Glomerular visceral epithelial cell (primary cell): ENCODE data around the gene RHBDL3.
"Not testable (repeated sequence)": the region's sequence is repeated elsewhere in the genome, so short reads cannot be mapped to it uniquely, and the experiment has no call there.

Experiments used
- DNase-seq: peaks from one replicate; pipeline ENCODE4 v3.0.0-alpha.2; 2016; ENCODE audit errors: extremely low spot score

The RHBDL3 gene

DNA sequence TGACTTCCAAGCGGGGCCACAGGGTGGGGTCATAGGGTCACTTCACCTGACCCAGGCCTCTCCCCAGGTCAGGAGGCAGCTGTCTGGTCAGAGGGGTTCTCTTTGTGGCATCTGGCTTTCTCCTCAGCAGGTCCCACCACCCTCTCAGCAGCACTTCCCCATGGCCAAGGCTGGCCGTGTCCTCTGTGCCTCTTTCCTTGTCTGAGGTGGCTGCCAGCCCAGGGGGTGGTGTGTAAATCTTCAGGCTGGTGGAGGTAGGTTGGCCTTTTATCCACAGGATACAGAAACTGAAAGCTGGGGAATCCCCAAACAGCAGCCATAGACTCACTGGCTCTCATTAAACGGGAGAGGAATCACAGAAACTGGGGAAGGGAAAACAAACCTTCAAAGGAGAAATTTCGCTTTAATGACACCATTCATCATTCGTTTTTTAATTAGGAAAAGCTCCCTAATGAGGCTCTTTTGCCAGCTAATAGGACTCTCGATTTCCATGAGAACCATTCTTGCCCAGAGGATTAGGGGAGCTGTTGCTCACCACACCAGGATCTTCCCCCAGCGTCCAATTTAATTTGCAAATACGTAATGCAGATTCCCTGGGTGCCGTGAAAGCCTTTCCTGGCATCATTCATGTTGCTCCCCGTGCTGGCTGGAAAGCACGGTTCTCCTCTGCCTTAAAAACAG lies 58.3 kb downstream of the RHBDL3 start:
- DNase-seq: peak; percentile 72

DNA sequence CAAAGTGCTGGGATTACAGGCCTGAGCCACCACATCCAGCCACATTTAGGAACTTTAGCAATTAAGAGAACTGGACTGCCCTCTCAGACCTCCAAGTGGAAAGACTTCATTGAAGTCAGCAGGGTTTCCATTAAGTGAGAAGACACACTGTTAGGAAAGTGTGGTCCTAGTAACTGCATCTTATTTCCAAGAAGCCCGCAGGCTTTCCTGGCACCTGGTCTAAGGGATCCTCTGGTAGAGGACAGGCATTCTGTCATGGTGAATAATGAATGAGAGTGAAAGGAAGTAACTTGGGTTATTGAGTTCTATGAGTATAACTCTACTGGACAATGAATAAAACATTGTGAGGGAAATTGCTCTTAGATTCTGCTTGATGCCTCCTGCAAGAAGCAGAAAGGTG lies 62.3 kb downstream of the RHBDL3 start:
- no peak for DNase-seq

DNA sequence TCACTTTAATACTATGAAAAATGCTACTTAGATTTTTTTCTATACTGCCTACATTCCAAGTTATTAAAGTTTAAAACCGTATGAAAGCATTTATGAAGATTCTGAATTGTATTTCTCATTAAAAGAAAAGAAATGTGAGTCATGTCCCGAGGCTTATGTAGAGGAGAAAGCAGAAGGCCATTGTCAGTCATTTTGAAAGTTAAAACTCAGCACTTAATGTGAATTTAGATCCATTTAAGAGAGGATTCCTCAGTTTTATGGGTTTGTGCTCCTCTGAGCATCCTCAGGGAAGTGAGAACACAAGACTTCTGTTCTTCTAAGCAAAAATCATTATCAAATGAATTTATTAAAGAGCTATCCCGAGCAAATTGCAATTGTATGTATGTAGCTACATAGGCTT lies 64.5 kb downstream of the RHBDL3 start:
- DNase-seq: no peak

DNA sequence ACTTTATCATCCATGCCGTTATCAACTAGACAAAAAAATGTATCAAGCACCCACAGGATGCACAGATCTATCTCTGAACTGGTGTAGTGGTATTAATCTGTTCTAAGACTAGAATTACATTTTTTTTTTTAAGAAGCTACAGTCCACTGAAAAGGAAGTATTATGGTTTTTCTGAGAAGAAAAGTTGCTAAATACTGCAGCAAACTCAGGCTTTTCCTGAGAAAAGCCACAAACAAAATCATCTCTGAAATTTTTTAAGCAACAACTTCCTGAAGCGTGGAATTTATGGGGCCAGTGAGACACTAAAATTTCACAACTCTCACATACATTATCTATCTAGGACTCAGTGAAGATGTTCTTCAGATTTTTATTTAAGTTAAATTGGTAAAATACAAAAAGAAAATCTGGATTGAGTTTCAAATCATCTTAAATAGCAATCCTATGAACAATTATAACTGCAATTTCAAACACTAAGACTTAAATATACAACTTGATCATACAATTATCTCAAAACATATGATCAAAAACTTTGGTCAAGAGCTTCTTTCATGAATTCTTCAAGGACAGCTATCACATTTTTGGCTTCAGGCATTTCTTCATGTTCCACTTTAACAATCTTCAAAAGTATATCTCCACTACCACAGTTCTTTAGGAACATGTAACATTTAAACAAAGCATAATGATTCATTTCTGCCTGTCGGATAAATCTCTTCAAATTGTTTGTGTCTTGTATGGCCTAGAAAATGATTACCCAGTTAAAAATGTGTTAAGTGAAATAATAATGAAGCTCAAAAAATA lies 65.8 kb downstream of the RHBDL3 start:
- DNase-seq: no peak

DNA sequence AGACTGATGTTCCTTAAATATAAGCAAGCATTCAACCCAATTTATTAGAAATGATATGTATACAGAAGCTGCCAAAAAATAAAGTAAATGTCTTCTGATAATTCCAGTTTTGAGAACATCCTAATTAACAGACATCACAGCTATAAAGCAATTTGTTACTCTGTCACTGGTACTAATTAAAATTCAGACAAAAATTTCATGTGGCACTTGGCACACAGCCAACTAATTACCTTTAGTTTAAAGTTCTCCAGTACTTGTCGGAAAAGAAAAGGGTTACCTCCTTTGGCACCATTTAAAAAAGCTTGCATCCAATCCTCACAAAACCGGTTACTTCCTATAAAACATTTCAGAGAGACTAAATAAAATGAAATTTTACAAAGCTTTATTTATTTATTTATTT lies 67.6 kb downstream of the RHBDL3 start:
- DNase-seq: no peak

DNA sequence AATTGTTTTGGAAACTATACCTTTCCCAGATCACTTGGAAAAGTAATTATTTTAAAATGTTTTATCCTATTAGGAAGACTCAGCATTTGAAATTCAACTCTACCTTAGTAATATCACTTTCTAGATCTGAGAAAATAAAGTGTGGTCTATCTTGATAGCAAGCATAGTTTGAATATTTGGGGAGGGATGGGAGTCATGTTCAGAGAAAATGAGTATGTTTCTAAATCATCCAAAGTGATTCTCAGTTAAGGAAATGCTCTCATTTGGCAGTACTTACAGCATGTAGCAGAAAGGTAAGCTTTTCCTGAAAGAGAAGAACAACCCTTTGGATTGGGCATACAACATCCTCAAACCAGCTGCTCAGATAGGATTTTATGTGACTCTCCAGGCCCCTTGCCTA lies 69.4 kb downstream of the RHBDL3 start:
- DNase-seq: no peak

DNA sequence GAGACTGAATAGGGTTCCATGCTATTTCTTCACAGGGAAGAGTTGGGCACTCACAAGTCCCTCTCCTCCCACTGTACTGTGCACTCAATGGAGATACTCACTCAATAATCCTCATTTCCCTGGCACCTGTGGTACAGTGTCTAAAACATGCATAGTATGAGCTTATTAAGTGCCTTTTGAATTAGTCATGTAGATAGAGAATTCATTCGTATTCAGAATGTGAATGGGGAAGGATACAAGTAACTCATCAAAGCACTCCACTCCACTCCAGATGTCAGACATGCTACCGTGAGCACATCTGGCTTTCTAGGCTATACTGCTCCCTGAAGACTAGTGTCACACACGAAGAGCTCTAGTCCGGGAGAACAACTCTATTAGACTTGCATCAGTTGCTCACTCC lies 70.1 kb downstream of the RHBDL3 start:
- peak; percentile 38 for DNase-seq

DNA sequence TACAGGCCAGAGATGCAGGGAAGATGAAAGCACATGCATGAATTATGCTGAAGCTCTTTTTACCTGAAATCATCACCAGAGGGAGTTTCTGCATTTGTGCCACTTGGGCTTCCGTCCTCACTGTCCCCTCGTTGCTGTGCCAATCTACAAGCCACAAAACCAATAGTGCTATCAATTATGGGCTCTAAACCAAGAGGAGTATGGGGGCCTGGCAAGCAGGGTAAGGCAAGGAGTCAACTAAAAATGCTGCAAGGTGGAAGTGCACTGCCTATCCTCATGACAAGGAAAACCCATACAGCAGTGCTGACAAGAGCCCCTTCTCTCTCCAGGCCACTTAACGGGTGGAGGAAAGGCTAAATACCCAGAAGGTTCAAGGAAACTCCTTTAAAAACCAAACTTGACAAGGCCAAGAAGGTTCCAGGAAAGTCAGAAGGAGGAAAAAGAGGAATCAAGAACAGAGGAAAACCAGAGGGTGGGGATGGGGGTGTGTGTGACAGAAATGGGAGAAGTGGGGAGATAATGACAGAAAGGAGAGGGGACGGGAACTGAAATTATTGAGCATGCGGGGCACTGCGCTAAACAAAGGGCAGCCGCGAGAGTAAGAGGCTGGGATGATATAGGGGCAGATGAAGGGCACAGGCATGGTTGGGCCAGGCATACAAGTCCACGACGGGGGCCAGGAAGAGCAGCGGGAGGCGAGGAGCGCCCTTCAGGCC lies 75.7 kb downstream of the RHBDL3 start:
- peak; percentile 24 for DNase-seq

DNA sequence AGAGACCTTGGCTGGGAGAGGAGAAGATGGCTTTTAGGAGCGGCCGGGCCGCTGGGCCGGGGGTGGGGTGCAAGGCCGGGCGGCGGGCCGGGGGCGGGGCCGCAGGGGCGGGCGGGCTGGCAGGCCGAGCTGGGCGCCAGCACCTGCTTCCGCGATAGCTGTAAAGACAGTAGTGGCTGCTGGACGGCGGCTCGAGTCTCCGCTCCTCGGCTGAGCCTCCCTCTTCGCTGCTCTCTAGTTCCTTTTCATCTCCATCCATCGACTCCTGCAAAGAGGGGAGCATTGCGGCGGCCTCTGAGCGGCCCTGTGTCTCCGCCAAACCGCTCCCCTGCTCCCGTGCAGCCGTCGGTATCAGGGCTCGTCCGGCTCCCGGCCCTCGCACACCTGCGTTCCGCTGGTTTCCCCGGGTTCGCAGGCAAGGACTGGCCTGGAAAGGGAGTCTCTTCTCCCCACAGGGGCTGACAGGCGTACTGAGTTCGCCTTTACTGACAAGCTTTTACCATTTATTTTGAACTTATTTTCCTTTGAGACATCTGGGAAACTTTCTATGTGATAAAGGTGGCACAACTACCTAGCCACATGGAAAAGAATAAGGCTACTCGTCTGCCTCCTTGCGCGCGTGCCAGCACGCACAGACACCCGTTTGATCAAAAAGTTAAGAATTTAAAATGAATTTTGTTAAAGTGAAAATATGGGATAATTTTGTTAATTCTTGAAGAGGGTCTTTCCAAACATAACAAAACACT lies 76.4 kb downstream of the RHBDL3 start, which contains the start of gene C17orf75:
C17orf75 (minus strand) TSS at position 317 of the 746 bp plus-strand sequence; CDS start at position 283, 34 bp downstream.
- peak; percentile 77 for DNase-seq

DNA sequence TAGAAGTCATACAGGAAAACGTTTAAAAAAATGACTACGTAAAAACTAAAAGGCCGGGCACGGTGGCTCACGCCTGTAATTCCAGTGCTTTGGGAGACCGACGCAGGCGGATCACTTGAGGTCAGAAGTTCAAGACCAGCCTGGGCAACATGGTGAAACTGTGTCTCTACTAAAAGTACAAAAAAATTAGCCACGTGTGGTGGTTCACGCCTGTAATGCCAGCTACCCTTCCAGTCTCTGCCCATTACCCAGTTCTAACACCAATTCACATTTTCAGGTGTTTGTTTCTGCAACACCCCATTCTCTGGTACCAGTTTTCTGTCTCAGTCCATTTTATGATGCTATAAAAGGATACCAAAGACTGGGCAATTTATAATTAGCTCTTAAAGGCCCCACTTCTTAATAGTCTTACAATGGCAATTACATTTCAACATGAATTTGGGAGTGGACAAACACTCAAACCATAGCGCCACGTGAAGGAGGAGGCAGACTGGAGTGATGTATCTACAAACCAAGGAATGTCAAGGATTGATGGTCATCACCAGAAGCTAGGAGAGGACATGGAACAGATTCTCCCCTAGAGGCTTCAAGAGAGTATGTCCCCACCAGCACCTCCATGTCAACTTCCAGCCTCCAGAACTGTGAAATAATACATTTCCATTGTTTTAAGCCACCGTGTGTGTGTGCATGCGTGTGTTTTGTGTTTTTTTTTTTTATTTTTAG lies 77.1 kb downstream of the RHBDL3 start:
- no peak for DNase-seq

DNA sequence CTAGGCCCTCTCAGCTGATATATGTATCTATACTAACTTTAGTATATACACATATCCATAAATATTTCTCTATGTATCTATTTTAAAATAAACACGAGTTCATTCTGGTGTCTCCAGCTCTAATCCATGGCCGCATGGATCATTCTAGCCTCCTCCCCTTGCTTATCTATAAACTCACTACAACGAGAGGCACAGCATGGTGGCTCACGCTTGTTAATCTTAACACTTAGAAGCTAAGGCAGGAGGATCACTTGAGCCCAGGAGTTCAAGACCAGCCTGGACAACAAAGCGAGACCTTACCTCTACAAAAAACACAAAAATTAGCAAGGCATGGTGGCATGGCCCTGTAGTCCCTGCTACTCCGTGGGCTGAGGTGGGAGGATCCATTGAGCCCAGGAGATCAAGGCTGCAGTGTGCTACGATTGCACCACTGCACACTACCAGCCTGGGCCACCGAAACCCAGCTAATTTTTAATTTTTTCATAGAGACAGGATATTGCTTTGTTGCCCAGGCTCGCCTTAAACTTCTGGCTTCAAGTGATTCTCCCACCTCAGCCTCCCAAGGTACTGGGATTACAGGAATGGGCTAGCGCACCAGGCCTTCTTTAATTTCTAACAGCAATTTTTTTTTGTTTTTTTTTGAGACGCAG lies 80.4 kb downstream of the RHBDL3 start:
- no peak for DNase-seq

DNA sequence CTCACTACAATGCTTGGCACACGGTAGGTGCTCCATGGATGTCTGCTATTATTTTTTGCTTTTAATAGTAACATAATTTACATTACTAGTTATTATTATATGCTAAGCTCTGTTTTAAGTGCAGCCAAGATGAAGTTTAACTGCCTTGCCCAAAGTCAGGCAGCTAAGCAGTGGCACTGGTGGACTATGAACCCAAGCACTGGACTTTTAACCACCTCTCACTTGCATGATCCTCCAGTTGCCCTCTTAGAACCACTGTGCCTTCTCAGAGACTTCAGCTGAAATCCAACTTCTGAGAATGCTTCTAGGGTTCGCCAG lies 82.8 kb downstream of the RHBDL3 start:
- DNase-seq: no peak

DNA sequence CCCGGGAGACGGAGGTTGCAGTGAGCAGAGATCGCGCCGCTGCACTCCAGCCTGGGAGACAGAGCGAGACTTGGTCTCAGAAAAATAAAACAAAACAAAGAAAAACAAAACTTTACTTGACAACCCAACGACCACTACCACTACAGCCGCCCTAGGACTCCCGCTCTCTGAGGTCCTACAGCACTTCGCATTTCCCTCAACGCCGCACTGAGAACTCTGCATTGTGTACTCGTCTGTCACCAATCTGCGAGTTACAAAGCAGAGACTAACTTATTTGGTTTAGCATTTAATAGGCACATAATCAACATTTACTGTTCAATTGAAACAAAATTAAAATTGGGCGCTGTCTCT lies 83.8 kb downstream of the RHBDL3 start:
- no peak for DNase-seq

DNA sequence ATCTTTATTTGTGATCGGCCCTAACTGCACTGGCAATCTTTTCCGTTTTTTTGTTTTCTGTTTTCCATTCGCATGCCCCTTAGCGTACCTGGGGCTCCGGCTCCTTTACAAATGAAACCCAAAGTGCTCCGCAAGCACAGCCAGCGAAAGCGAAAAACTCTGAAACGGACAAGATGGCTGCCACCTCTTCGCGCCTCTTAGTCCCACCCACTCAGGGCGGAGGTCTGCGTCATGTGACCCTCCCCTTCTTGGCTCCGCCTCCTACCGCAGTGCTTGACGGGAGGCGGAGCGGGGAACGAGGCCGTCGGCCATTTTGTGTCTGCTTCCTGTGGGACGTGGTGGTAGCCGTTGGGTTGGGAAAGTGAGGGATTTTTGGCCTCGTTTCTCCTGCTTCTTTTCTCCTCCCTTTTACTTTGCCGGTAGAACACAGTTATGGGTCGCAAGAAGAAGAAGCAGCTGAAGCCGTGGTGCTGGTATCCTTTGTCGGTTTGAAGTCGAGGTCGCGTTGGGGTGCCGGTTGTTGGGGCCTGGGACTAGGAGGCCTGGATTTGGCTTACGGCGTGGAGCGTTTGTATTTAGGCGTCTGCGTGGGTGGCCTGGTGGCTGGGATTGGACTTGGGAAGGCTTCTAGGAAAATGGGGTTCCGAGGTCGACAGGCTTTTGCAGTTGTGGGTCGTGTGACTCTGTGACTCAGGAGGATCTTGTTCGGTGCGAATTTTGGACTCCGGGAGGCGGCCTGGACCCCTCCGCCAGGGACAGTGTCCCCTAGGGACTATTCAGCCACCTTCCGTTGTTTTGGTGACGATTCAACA lies 84.4 kb downstream of the RHBDL3 start, which contains the start of gene ZNF207:
ZNF207 (plus strand) TSS at position 304 of the 812 bp plus-strand sequence; CDS start at position 433, 129 bp downstream.
- peak; percentile 97 for DNase-seq

DNA sequence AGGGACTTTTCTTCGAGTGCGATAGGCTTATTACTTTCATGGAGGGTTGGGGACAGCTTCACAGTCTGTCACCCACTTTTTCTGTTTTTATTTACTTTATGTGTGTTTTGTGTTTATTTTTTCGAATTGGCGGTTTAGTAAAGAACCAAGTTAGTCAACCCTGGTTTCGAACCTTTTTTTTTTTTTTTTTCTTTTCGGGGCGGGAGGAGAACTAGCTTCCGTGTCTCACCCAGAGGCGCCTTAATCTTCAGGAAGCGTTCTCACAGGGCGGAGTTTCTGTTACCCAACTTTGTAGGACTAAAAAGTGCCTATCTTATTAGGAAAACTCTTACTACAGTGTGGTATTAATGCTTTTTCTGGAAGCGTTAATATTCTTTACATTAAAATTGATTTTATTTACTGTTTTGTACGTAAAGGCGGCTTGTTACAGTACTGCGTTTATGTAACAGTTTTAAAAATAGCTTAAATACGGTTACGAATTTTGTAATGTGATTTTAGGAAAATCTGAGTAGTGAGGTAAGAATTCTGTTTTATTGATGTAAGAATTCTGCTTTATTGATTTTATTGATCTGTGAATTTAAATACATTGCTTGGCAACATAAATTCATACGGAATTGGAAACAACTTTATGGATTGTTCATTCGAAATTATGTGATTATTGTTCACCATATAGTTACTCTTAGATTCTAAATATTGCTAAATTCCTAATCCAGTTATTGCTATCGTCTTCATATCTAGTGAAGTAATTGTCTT lies 85.2 kb downstream of the RHBDL3 start:
- peak; percentile 60 for DNase-seq

DNA sequence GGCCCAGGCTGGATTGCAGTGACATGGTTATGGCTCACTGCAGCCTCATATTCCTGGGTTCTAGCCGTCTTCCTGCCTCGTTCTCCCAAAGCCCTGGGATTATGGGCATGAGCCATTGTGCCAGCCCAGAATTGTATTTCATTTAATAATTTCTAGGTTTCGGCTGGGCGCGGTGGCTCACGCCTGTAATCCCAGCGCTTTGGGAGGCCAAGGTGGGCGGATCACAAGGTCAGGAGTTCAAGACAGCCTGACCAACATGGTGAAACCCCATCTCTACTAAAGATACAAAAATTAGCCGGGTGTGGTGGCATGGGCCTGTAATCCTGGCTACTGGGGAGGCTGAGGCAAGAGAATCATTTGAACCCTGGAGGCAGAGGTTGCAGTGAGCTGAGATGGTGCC lies 87.1 kb downstream of the RHBDL3 start:
- DNase-seq: not testable (repeated sequence)

DNA sequence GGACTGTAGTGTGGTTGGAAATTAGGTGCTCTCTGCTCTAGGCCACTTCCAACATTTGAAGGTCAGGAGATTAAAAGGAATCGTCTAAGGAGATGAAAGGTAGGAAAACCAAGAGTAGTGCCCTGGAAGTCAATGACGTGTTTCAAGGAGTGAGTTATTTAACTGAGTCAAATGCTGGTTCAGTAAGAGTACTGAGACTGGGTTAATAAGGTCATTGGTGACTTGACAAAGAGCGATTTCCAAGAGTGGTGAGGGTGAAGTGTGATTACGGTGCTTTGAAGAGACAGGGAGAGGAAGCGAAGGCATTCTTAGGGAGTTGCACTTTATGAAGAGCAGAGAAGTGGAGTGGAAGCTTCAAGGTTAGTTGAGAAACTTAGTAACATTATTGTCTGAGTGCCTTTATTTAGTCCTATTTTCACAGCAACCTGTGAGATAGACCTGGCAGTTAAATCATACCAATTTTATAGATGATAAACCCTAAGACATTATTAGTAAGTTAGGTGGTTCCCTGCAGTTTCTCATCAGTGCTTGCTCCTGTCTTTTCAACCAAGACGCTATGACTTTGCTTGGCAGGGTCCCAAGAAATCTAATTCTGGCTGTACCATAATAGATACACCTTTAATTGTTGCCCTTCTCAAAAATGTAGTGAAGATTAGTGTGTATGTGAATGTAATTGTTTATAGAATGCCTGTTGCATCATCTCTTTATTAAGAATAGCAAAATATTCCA lies 90.2 kb downstream of the RHBDL3 start:
- peak; percentile 9 for DNase-seq

DNA sequence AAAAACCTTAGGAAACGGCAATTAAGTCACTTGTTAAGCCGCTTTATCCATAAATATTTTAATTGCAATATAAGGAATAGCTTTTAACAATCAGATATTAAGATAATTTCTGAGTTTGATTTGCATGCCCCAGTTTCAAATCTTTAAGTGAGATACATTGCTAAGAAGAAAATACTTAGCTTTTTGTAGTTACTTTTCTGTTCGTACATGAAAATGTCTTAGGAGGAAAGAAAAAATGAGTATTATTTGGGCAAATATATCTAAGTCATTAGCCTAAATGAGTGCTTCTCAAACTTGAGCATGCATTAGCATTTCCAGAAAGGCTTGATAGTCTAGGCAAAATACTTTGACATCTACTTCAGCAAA lies 90.7 kb downstream of the RHBDL3 start:
- no peak for DNase-seq

DNA sequence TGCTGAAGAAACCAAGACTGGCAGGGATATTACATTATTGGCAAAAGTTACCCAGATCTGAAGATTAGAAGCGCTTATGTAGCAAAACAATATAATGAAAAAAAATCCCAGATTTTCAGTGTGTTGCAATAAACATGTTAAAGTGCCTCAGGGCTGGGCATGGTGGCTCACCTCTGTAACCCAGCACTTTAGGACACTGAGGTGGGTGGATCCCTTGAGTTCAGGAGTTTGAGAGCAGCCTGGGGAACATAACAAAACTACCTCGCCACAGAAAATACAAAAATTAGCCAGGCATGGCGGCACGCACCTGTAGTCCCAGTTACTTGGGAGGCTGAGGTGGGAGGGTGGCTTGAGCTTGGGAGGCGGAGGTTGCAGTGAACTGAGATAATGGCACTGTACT lies 91.1 kb downstream of the RHBDL3 start:
- DNase-seq: no peak
